ENCODE measurements around the gene NMT2. TPM values are rescaled to one million over a fixed set of nuclear protein-coding genes. Genes with fewer than 3 reads are reported as not detected.

Gene NMT2
- polyA plus RNA-seq, 3 donors: 0.35 to 1.1 (median 0.36) TPM

GRCh38 chr10:15136129-15137035 lies 32.1 kb downstream of the NMT2 start:
- Mint-ChIP-seq H3K9me3 (peaks cover 0 to 1% (median 0%) of the 10 kb centered on the region in 7 donors), H3K4me1 (peaks cover 2% of the 10 kb centered on the region), H3K27me3 (ENCODE audit: low read depth in 3 of 3) (peaks cover 0 to under 1% (median 0%) of the 10 kb centered on the region in 3 donors), H3K27ac (peak overlapping the region in 1 of 7 donors; percentile 9), H3K4me3 (no peak overlapping the region), H3K36me3 (no peaks in the 10 kb centered on the region)
- no peaks in the 10 kb centered on the region for H3K36me3 ChIP-seq (replicated peaks in 1 of 2; ENCODE audit: control insufficient read depth in 1 of 2, insufficient read depth in 2 of 2, low read length in 2 of 2)
- H3K9ac ChIP-seq (ENCODE audit: insufficient read depth, low read length, poor library complexity, severe bottlenecking): no peak overlapping the region
- H3K4me1 ChIP-seq (ENCODE audit: control insufficient read depth in 1 of 2, insufficient read depth in 2 of 2, low read length in 2 of 2): no peaks in the 10 kb centered on the region
- H3K79me2 ChIP-seq (ENCODE audit: insufficient read depth, low read length): no peaks in the 10 kb centered on the region
- no peaks in the 10 kb centered on the region for H3K9me3 ChIP-seq (replicated peaks in 1 of 2; ENCODE audit: control insufficient read depth in 1 of 2, insufficient read depth in 1 of 2, low read length in 2 of 2)
- TF ChIP-seq CTCF (IDR thresholded peaks at IDR 0.05): no peak
- no peak for DNase-seq
- no peaks in the 10 kb centered on the region for H4K20me1 ChIP-seq (ENCODE audit: insufficient read depth, low read length)
- no peak overlapping the region for H2AFZ ChIP-seq (ENCODE audit: insufficient read depth, low read depth, low read length, poor library complexity, severe bottlenecking)
- H3K4me2 ChIP-seq (replicated peaks; ENCODE audit: extremely low read depth, low read length, poor library complexity, severe bottlenecking): no peak overlapping the region
- no peaks in the 10 kb centered on the region for H3K27me3 ChIP-seq (ENCODE audit: control insufficient read depth in 2 of 2, insufficient read depth in 2 of 2, low read length in 2 of 2)
- WGBS (ENCODE audit: insufficient coverage): 95% methylated on average over 5 of the region's 11 CpGs
- H3K4me3 ChIP-seq (replicated peaks in 1 of 3; ENCODE audit: low read depth in 2 of 3, low read length in 3 of 3): no peak overlapping the region
- intact Hi-C loops (cut with micrococcal nuclease): no loop called here
- H3K27ac ChIP-seq (ENCODE audit: low read depth in 1 of 2, low read length in 2 of 2): no peak overlapping the region

- H3K9me3 Mint-ChIP-seq: peaks cover 0 to 2% (median 0%) of the 10 kb centered on the region in 7 donors
- Histone ChIP-seq H3K4me3 (replicated peaks in 1 of 3; ENCODE audit: low read depth in 2 of 3, low read length in 3 of 3) (no peak overlapping the region), H3K27ac (ENCODE audit: low read depth in 1 of 2, low read length in 2 of 2) (no peak overlapping the region), H3K4me2 (replicated peaks; ENCODE audit: extremely low read depth, low read length, poor library complexity, severe bottlenecking) (no peak overlapping the region), H3K36me3 (replicated peaks in 1 of 2; ENCODE audit: control insufficient read depth in 1 of 2, insufficient read depth in 2 of 2, low read length in 2 of 2) (no peaks in the 10 kb centered on the region), H4K20me1 (ENCODE audit: insufficient read depth, low read length) (no peaks in the 10 kb centered on the region), H3K79me2 (ENCODE audit: insufficient read depth, low read length) (no peaks in the 10 kb centered on the region), H2AFZ (ENCODE audit: insufficient read depth, low read depth, low read length, poor library complexity, severe bottlenecking) (no peak overlapping the region), H3K9ac (ENCODE audit: insufficient read depth, low read length, poor library complexity, severe bottlenecking) (no peak overlapping the region), H3K9me3 (replicated peaks in 1 of 2; ENCODE audit: control insufficient read depth in 1 of 2, insufficient read depth in 1 of 2, low read length in 2 of 2) (no peaks in the 10 kb centered on the region), H3K4me1 (ENCODE audit: control insufficient read depth in 1 of 2, insufficient read depth in 2 of 2, low read length in 2 of 2) (no peaks in the 10 kb centered on the region), H3K27me3 (ENCODE audit: control insufficient read depth in 2 of 2, insufficient read depth in 2 of 2, low read length in 2 of 2) (no peaks in the 10 kb centered on the region)
- intact Hi-C loops (cut with micrococcal nuclease): no loop called here
- no peak overlapping the region for H3K27ac Mint-ChIP-seq
- no peaks in the 10 kb centered on the region for H3K4me1 Mint-ChIP-seq
- H3K27me3 Mint-ChIP-seq (ENCODE audit: low read depth in 3 of 3): peaks cover 0 to 3% (median 0%) of the 10 kb centered on the region in 3 donors
- peak overlapping the region in 1 of 2 donors; percentile 14 for H3K4me3 Mint-ChIP-seq
- WGBS (ENCODE audit: insufficient coverage): no CpG with 5 or more reads among the region's 5 CpGs
- TF ChIP-seq CTCF (IDR thresholded peaks at IDR 0.05): no peak
- H3K36me3 Mint-ChIP-seq: no peaks in the 10 kb centered on the region
- no peak for DNase-seq
Measured at GRCh38 chr10:15131330-15131729, 37.2 kb downstream of the NMT2 start.
